ENCODE measurements around the gene GRIK2. TPM values are rescaled to one million over a fixed set of nuclear protein-coding genes. Genes with fewer than 3 reads are reported as not detected.
"Not testable (repeated sequence)": the region's sequence is repeated elsewhere in the genome, so short reads cannot be mapped to it uniquely, and the experiment has no call there.

Gene GRIK2
- total RNA-seq, 1 donor from 2014 or later: 0.86 TPM

DNA sequence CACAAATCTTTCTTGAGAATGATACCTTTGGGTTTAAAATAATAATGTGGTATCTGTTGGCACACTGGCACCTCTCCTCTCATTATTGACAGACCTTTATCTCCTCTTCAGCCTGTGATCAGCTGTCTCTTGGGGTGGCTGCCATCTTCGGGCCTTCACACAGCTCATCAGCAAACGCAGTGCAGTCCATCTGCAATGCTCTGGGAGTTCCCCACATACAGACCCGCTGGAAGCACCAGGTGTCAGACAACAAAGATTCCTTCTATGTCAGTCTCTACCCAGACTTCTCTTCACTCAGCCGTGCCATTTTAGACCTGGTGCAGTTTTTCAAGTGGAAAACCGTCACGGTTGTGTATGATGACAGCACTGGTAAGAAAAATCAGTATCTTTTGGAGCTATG, 232.8 kb downstream of the GRIK2 start:
- no peak overlapping the region for H3K4me3 ChIP-seq (ENCODE audit: low read depth, low read length)
- DNase-seq (ENCODE audit: low read depth): no peak
- TF ChIP-seq, protein P1, sequence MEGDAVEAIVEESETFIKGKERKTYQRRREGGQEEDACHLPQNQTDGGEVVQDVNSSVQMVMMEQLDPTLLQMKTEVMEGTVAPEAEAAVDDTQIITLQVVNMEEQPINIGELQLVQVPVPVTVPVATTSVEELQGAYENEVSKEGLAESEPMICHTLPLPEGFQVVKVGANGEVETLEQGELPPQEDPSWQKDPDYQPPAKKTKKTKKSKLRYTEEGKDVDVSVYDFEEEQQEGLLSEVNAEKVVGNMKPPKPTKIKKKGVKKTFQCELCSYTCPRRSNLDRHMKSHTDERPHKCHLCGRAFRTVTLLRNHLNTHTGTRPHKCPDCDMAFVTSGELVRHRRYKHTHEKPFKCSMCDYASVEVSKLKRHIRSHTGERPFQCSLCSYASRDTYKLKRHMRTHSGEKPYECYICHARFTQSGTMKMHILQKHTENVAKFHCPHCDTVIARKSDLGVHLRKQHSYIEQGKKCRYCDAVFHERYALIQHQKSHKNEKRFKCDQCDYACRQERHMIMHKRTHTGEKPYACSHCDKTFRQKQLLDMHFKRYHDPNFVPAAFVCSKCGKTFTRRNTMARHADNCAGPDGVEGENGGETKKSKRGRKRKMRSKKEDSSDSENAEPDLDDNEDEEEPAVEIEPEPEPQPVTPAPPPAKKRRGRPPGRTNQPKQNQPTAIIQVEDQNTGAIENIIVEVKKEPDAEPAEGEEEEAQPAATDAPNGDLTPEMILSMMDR (conservative IDR thresholded peaks at IDR 0.05; ENCODE audit: low read depth, low read length): no peak

DNA sequence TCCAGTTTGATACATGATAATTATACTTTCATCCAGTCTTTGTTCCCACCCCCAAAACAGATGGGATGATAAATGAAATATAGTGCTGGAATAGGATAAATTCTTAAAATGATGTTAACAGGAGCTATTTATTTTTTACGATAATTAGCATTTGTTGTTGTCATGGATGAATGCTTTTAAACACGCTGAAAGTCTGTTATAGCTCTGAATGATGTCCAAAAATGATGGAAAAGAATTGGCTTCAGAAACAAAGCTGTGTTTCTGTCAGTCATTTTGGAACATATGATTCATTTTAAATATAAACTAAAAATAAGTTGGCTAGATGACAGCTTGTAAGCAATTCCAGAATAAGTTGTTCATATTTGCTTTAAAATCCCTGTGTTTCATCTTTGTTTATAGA, 237.4 kb downstream of the GRIK2 start:
- no peak for DNase-seq (ENCODE audit: low read depth)

DNA sequence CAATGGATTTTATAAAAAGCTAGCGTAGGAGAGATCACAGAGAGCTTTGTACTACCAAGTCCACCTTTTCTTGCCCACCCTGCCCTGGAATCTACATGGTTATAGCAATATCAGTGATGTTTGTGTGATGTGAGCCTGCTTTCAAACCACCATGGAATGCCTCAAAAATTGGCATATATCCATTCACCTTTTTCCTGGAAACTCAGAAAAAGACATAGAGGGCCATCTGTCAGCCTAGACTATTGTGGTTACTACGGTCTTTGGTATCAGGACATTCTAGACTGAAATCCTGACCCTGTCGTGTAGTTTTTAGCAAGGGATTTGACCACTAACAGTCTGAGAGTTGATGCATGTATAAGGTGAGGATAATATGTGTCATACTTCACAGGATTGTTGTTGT, 239.6 kb downstream of the GRIK2 start:
- no peak overlapping the region for H3K4me3 ChIP-seq (ENCODE audit: low read depth, low read length)
- DNase-seq (ENCODE audit: low read depth): no peak
- TF ChIP-seq, protein P1 (conservative IDR thresholded peaks at IDR 0.05; ENCODE audit: low read depth, low read length): no peak

More for the DNA sequence above, 237.4 kb downstream of the GRIK2 start:
- H3K4me3 ChIP-seq (ENCODE audit: low read depth, low read length): no peak overlapping the region
- TF ChIP-seq, protein P1 (conservative IDR thresholded peaks at IDR 0.05; ENCODE audit: low read depth, low read length): no peak

DNA sequence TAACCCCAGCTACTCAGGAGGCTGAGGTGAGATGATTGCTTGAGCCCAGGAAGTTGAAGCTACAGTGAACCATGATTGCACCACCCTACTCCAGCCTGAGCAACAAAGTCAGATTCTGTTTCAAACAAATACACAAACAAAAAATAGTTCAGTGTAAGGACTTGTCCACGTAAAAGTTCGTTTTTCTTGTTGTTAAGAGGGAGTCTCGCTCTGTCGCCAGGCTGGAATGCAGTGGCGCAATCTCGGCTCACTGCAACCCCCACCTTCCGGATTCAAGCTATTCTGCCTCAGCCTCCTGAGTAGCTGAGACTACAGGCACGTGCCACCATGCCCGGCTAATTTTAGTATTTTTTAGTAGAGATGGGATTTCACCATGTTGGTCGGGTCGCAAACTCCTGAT, 245.4 kb downstream of the GRIK2 start:
- H3K4me3 ChIP-seq (ENCODE audit: low read depth, low read length): not testable (repeated sequence)
- DNase-seq (ENCODE audit: low read depth): peak; percentile 40

DNA sequence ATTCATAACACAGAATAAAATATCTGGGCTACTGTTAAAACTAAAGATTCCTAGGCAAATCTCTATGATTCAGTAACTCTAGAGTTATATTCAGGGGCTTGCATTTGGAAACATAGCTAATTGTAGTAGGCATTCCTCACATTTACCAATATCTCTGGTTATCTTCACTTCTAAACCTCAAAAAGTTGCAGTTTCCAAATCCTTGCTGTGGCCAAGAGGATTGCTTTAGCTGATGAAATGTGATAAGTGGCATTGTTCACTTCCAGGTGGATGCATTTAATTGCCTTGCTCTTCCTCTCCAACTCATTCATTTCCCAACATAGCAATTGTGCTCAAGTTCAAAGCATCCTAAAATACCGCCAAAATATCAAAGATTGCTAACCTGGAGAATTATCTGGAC, 246.6 kb downstream of the GRIK2 start:
- no peak for DNase-seq (ENCODE audit: low read depth)
- H3K4me3 ChIP-seq (ENCODE audit: low read depth, low read length): no peak overlapping the region
- TF ChIP-seq, protein P1 (conservative IDR thresholded peaks at IDR 0.05; ENCODE audit: low read depth, low read length): no peak

DNA sequence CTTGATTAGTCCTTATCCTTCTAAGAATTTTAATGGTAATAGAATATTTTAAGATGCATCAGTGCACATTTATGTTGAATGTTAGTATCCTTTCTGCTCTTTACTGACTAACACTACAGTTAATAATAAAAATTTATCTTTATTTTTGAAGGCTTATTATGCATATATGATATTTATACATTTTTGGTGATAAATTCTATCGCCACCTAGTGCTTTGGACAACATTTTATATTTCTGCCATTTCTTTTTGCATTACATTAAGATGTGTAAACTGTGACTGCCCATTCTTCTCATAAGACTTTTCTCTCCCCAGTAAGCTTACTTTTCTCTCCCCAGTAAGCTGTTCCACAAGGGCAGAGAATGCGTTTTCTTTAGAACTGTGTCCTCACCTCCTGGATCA, 252.3 kb downstream of the GRIK2 start:
- TF ChIP-seq, protein P1 (conservative IDR thresholded peaks at IDR 0.05; ENCODE audit: low read depth, low read length): peak; percentile 11
- no peak overlapping the region for H3K4me3 ChIP-seq (ENCODE audit: low read depth, low read length)
- DNase-seq (ENCODE audit: low read depth): no peak

DNA sequence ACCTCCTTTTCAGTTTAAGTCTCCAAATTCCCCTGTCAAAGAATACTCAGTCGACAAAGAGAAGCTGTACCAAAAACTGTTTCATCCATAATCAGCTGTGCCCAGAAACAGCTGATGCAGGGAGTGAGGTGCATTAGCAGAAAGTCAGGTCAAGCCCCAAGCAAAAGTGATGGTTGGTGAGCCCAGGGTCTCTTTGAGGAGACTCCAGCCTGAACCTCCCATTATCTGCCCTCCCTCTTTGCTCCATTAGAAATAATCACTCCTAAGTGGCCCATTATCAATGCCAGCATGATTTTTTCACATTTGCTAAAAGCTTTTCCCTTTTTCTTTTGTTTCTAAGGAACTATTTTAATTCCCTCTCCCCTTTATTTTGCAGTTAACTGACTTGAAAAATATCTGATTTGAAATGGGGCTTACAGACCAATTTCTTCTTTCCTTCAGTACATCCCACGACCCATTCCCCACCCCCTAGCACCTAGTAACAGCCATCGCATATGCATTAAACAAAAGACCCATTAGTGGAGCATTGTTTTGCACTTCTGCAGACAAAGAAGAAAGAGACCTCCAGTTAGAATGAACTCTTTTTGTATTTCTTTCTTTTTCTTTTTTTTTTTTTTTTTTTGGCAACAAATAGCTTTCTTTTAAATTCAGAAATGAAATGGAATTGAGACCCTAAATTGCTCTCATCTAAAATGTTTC, 257.0 kb downstream of the GRIK2 start:
- no peak overlapping the region for H3K4me3 ChIP-seq (ENCODE audit: low read depth, low read length)
- DNase-seq (ENCODE audit: low read depth): no peak
- TF ChIP-seq, protein P1 (conservative IDR thresholded peaks at IDR 0.05; ENCODE audit: low read depth, low read length): no peak

Data from epithelial cell of proximal tubule (primary cell).